GM12801 (cell line): Measurements from ENCODE around the gene CDK19.

ENCODE experiments used
- TF ChIP-seq, protein P1 (sequence below): IDR thresholded peaks from one replicate; pipeline ENCODE4 v1.5.1; 2011; ENCODE audit warnings: control low read depth; ENCODE audit not compliant: insufficient read length; ENCODE audit errors: extremely low read depth

The CDK19 gene

DNA sequence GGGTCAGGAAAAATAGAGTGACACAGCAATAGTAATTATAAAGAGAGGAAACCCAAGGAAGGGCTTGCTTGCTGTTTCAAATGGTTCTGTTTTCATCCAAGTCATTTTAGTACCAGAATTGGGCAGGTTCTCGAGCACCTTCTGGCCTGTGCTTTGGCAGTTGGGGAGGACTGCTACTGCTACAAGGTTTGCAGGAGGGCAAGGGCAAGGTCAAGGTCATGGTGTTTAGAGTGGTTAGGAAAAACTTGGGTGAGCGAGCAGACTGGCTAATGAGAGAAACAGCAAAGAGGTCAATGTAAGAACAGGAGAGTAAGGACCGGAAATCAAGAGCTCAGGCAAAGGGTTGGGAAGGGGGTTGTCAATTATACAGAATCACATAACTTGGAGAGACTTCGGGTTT is 164.5 kb downstream of the CDK19 start:
- TF ChIP-seq, protein P1, sequence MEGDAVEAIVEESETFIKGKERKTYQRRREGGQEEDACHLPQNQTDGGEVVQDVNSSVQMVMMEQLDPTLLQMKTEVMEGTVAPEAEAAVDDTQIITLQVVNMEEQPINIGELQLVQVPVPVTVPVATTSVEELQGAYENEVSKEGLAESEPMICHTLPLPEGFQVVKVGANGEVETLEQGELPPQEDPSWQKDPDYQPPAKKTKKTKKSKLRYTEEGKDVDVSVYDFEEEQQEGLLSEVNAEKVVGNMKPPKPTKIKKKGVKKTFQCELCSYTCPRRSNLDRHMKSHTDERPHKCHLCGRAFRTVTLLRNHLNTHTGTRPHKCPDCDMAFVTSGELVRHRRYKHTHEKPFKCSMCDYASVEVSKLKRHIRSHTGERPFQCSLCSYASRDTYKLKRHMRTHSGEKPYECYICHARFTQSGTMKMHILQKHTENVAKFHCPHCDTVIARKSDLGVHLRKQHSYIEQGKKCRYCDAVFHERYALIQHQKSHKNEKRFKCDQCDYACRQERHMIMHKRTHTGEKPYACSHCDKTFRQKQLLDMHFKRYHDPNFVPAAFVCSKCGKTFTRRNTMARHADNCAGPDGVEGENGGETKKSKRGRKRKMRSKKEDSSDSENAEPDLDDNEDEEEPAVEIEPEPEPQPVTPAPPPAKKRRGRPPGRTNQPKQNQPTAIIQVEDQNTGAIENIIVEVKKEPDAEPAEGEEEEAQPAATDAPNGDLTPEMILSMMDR: no peak

DNA sequence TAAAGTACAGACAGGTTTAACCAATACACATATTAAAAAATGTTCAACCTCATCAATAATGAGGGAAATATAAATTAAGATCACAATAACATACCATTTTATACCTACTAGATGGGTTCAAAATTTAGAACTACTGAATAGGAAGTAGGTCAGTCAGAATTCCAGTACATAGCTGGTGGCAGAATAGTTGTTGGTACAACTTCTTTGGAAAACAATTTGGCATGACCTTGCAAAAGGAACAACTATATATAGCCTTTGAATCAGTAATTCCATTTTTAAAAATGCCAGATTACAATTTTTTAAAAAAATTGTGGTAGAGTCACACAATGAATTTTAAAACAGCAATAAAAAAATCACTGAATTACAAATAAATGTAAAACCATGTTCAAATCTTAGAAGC is 165.6 kb downstream of the CDK19 start:
- TF ChIP-seq, protein P1: no peak

DNA sequence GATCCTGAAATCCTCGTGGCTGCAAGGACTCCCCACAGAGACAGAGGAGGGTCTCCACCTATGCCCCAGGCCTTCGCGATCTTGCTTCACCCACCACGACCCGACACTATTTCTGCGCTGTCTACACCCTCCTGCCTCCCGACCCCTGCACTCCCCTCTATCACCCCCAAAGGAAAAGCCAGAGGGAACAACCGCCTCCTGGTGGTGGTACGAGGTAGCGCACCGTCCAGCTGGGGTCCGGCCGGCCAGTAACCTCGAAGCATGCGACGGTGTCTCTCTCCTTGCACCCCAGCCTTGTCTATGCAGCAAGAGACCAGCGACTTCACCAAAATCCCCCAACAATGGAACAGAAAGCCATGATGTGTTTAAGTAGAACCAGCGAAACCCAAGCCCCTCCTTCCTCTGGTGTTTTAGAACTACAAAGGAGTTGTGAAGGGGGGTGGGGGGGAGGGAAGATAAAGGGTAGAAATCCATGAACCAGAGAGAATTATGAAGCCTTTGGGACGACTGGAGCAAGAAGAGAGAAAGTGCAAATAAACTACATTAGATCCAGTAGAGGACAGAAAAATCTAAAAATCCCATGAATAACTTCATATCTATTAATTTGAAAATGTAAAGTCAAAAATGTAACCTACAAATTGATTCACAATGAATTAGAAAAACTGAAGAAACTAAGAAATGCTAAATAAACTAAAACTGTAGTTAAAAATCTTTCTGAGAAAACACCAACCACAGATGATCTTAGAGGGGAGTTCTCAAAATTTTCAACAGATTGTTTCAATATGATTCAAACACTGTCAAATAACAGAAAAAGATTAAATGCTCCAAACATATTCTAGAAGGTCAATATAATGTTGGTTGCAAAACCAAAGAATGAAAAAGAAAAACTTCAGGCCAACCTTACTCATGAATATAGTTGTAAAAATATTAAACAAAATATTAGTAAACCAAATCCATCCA is 168.0 kb downstream of the CDK19 start:
- TF ChIP-seq, protein P1: no peak

DNA sequence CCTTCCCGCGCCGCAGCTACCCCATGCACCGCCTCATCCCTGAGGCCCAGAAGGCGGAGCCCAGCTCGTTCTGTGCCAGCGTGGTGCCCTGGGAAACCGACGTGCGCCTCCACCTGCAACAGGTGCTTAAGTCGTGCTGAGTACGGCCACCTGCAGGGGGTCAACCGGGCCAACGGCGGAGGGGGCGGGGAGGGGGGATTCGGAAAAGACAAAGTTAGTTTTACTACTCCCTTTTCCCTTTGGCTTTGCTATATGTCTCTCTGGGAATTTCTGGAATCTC is 168.9 kb downstream of the CDK19 start:
- TF ChIP-seq, protein P1: no peak

DNA sequence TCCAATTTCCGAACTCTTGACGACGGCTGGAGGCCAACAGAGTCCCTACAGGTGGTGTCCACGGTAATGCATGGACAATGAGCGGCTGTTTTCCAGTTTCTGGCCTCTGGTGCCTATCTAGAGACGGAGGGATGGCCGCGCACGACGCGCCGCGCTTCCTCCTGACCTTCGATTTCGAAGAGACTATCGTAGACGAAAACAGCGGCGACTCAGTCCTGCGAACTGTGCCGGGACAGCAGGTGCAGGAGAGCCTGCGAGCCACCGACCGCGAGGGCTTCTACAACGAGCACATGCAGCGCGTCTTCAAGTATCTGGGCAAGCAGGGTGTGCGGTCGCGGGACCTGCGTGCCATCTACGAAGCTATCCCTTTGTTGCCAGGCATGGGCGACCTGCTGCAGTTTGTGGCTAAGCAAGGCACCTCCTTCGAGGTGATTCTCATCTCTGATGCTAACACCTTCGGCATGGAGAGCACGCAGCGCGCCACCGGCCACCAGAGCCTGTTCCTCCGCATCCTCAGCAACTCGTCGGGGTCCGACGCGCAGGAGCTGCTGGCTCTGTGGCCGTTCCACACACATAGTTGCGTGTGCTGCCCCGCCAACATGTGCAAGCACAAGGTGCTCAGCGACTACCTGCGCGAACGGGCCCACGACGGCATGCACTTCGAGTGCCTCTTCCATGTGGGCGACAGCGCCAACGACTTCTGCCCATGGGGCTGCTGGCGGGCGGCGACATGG is 169.4 kb downstream of the CDK19 start:
- TF ChIP-seq, protein P1: no peak

DNA sequence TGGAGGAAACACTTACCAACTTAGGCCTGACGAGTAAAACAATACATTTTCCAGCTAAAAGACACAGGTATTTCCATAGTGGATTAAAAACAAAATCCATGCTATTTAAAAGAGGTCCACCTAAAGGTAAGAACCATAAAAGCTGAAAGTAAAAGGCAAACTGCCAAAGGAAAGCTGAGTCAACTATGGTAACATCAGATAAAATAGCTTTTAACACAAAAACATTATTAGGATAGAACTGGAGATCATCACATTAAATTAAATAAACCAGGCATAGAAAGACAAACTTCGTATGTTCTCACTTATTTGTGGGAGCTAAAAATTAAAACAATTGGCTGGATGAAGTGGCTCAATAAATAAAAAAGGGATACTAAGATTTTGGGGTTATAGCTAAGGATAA is 172.1 kb downstream of the CDK19 start:
- TF ChIP-seq, protein P1: no peak

DNA sequence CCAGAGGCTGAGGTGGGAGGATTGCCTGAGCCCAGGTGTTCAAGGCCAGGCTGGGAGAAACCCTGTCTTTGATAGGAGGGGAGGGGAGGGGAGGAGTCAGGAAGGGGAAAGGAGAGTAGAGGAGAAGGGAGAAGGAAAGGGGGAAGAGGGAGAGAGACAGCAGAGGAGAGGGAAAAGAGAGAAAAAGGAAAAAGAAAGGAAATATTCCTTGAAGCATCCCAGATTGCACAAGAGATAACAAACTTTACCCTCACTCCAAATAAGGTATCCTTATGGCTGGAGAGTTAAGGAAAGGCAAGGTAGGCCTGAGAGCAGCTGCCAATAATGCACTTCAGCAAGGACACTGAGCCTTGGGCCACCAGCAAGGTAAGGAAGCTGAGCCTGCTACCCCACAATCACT is 172.6 kb downstream of the CDK19 start:
- TF ChIP-seq, protein P1: no peak
